C1 segment of cervical spinal cord (tissue), 14 donors: ENCODE results near the gene DGKD.
A peak's percentile ranks its signal among the peaks of the same experiment; 100 is the strongest.

Experiments used
- DNase-seq, 14 donors: peaks; one replicate each; lab custom pipeline; 2025; lab: John Stamatoyannopoulos, UW

DGKD gene

GRCh38 chr2:233458031-233458610, 103.8 kb downstream of the DGKD start:
- no peak for DNase-seq

GRCh38 chr2:233458826-233459225, 104.5 kb downstream of the DGKD start:
- DNase-seq, result no peak

GRCh38 chr2:233459426-233459825, 105.1 kb downstream of the DGKD start:
- no peak for DNase-seq

- peak in 5 of 14 donors; percentile 16 to 91 (median 30) for DNase-seq
Observed at GRCh38 chr2:233460726-233461441, 106.6 kb downstream of the DGKD start.

- no peak for DNase-seq
Observed at GRCh38 chr2:233461481-233461891, 107.2 kb downstream of the DGKD start.

- DNase-seq, result peak in 1 of 14 donors; percentile 79
Observed at GRCh38 chr2:233462202-233462785, 108.0 kb downstream of the DGKD start.

- DNase-seq, result no peak
Observed at GRCh38 chr2:233462826-233463470, 108.7 kb downstream of the DGKD start.

- DNase-seq, result no peak
Observed at GRCh38 chr2:233463586-233463985, 109.3 kb downstream of the DGKD start.

GRCh38 chr2:233464056-233464455, 109.8 kb downstream of the DGKD start:
- no peak for DNase-seq

- DNase-seq, result no peak
Observed at GRCh38 chr2:233464531-233465240, 110.4 kb downstream of the DGKD start.

GRCh38 chr2:233466991-233467603, 112.8 kb downstream of the DGKD start:
- peak in 9 of 14 donors; percentile 20 to 52 (median 29) for DNase-seq

GRCh38 chr2:233468047-233468740, 113.9 kb downstream of the DGKD start:
- DNase-seq, result no peak

- DNase-seq, result no peak
Observed at GRCh38 chr2:233468741-233469110, 114.4 kb downstream of the DGKD start.

GRCh38 chr2:233469261-233470010, 115.1 kb downstream of the DGKD start:
- DNase-seq, result peak in 11 of 14 donors; percentile 56 to 87 (median 74)

- peak in 13 of 14 donors; percentile 32 to 87 (median 74) for DNase-seq
Observed at GRCh38 chr2:233470011-233470687, 115.9 kb downstream of the DGKD start.

GRCh38 chr2:233470839-233471238, 116.5 kb downstream of the DGKD start:
- DNase-seq, result no peak

- DNase-seq, result no peak
Observed at GRCh38 chr2:233471291-233472035, 117.2 kb downstream of the DGKD start.

- DNase-seq, result no peak
Observed at GRCh38 chr2:233473386-233473791, 119.1 kb downstream of the DGKD start.

GRCh38 chr2:233473878-233474277, 119.6 kb downstream of the DGKD start:
- no peak for DNase-seq
